Osteocyte (in vitro differentiated cells): ENCODE measurements around the gene ELOVL7. TPM values are rescaled to one million over a fixed set of nuclear protein-coding genes. Genes with fewer than 3 reads are reported as not detected.

Experiments used
- DNase-seq: peaks from one replicate; pipeline ENCODE4 v3.0.0; 2021; ENCODE audit warnings: mixed read lengths; ENCODE audit not compliant: unreplicated experiment; ENCODE audit errors: extremely low spot score
- H3K27ac Mint-ChIP-seq: one replicate; pipeline ENCODE4 v1.8.0; 2021; ENCODE audit warnings: mild to moderate bottlenecking, mixed read lengths; ENCODE audit not compliant: unreplicated experiment
- H3K27me3 Mint-ChIP-seq: one replicate; pipeline ENCODE4 v1.8.0; 2021; ENCODE audit warnings: mixed read lengths; ENCODE audit not compliant: unreplicated experiment
- H3K36me3 Mint-ChIP-seq: one replicate; pipeline ENCODE4 v1.8.0; 2021; ENCODE audit warnings: mixed read lengths; ENCODE audit not compliant: unreplicated experiment
- H3K4me1 Mint-ChIP-seq: one replicate; pipeline ENCODE4 v1.8.0; 2021; ENCODE audit warnings: mixed read lengths; ENCODE audit not compliant: unreplicated experiment
- H3K4me3 Mint-ChIP-seq: one replicate; pipeline ENCODE4 v1.8.0; 2021; ENCODE audit warnings: mild to moderate bottlenecking, moderate library complexity, mixed read lengths; ENCODE audit not compliant: unreplicated experiment
- H3K9me3 Mint-ChIP-seq: one replicate; pipeline ENCODE4 v1.8.0; 2021; ENCODE audit warnings: mixed read lengths; ENCODE audit not compliant: unreplicated experiment
- total RNA-seq: library from RNA; stranded (reverse); gene quantifications from 2 replicates; pipeline ENCODE4 v1.2.1, GENCODE V29; 2021
- TF ChIP-seq, protein P1 (sequence below): fragments of 200-600 bp; sonication (generic); IDR thresholded peaks from 2 replicates; pipeline ENCODE4 v1.5.0; 2021; ENCODE audit warnings: antibody characterized with exemption, mild to moderate bottlenecking, moderate library complexity

ELOVL7 gene
- total RNA-seq, 1 donor from 2014 or later, result 0.46 TPM

GRCh38 chr5:60788863-60789513, 55.1 kb downstream of the ELOVL7 start:
- Mint-ChIP-seq H3K4me1 (no peaks in the 10 kb centered on the region), H3K36me3 (no peaks in the 10 kb centered on the region), H3K27ac (no peak overlapping the region), H3K9me3 (no peaks in the 10 kb centered on the region), H3K27me3 (peaks cover 34% of the 10 kb centered on the region), H3K4me3 (no peak overlapping the region)
- TF ChIP-seq, protein P1, sequence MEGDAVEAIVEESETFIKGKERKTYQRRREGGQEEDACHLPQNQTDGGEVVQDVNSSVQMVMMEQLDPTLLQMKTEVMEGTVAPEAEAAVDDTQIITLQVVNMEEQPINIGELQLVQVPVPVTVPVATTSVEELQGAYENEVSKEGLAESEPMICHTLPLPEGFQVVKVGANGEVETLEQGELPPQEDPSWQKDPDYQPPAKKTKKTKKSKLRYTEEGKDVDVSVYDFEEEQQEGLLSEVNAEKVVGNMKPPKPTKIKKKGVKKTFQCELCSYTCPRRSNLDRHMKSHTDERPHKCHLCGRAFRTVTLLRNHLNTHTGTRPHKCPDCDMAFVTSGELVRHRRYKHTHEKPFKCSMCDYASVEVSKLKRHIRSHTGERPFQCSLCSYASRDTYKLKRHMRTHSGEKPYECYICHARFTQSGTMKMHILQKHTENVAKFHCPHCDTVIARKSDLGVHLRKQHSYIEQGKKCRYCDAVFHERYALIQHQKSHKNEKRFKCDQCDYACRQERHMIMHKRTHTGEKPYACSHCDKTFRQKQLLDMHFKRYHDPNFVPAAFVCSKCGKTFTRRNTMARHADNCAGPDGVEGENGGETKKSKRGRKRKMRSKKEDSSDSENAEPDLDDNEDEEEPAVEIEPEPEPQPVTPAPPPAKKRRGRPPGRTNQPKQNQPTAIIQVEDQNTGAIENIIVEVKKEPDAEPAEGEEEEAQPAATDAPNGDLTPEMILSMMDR, result no peak
- no peak for DNase-seq

GRCh38 chr5:60779466-60779865, 64.6 kb downstream of the ELOVL7 start:
- Mint-ChIP-seq H3K4me1 (peaks cover 16% of the 10 kb centered on the region), H3K4me3 (no peak overlapping the region), H3K27ac (no peak overlapping the region), H3K36me3 (no peaks in the 10 kb centered on the region), H3K9me3 (no peaks in the 10 kb centered on the region), H3K27me3 (peaks cover 6% of the 10 kb centered on the region)
- TF ChIP-seq, protein P1, result no peak
- no peak for DNase-seq

DNA sequence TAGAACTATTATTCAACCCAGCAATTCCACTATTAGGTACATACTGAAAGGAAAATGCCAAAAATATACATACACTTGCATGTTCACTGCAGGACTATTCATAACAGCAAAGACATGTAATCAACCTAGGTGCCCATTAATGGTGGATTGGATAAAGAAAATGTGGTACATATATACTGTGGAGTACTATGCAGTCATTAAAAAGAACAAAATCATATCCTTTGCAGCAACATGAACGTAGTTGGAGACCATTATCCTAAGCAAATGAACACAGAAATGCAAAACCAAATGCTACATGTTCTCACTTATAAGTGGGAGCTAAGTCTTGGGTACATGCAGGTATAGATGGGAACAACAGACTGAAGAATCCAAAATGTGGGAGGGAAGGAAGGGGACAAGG, 67.7 kb downstream of the ELOVL7 start:
- DNase-seq, result no peak
- Mint-ChIP-seq H3K27ac (no peak overlapping the region), H3K27me3 (peaks cover 8% of the 10 kb centered on the region), H3K4me1 (peaks cover 16% of the 10 kb centered on the region), H3K36me3 (no peaks in the 10 kb centered on the region), H3K4me3 (no peak overlapping the region), H3K9me3 (no peaks in the 10 kb centered on the region)
- TF ChIP-seq, protein P1, result no peak

GRCh38 chr5:60765019-60765709, 78.9 kb downstream of the ELOVL7 start:
- H3K4me3 Mint-ChIP-seq, result no peak overlapping the region
- H3K27me3 Mint-ChIP-seq, result peaks cover 28% of the 10 kb centered on the region
- no peaks in the 10 kb centered on the region for H3K9me3 Mint-ChIP-seq
- H3K36me3 Mint-ChIP-seq, result no peaks in the 10 kb centered on the region
- H3K4me1 Mint-ChIP-seq, result no peaks in the 10 kb centered on the region
- no peak overlapping the region for H3K27ac Mint-ChIP-seq
- no peak for DNase-seq
- TF ChIP-seq, protein P1, result no peak

DNA sequence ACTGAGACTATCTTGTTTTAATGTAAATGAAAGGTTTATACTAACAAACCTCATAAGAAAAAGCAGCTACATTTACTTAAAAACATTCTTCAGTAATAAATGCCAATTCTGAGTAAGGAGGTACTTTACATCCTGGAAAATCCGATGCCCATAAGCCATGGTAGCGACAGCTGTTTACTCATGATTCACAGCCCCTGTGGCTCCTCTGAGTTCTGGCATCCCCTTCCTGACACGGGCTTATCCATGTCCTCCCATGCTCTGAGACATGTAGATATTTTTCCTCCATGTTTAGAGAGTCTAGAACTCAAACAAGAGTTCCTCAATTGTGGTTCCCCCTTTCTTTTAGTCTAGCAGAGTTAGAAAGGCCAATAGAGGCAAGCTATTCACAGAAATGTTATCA, 81.0 kb downstream of the ELOVL7 start:
- TF ChIP-seq, protein P1, result no peak
- DNase-seq, result no peak
- no peak overlapping the region for H3K27ac Mint-ChIP-seq
- H3K36me3 Mint-ChIP-seq, result no peaks in the 10 kb centered on the region
- no peaks in the 10 kb centered on the region for H3K9me3 Mint-ChIP-seq
- no peaks in the 10 kb centered on the region for H3K4me1 Mint-ChIP-seq
- no peak overlapping the region for H3K4me3 Mint-ChIP-seq
- H3K27me3 Mint-ChIP-seq, result peaks cover 33% of the 10 kb centered on the region
